Neuronal stem cell (in vitro differentiated cells): Measurements from ENCODE around the gene NSUN5.
"Not testable (repeated sequence)": the region's sequence is repeated elsewhere in the genome, so short reads cannot be mapped to it uniquely, and the experiment has no call there.

ENCODE experiments used
- DNase-seq: peaks from one replicate; pipeline ENCODE4 v3.0.0-alpha.2; 2013; ENCODE audit warnings: low spot score
- H2AFZ ChIP-seq: one replicate; pipeline ENCODE4 v1.6.1; 2013; ENCODE audit warnings: mild to moderate bottlenecking, low read length, inconsistent platforms
- H2AK5ac ChIP-seq: 2 replicates; pipeline ENCODE4 v1.6.1; 2013; ENCODE audit warnings: low read depth, mild to moderate bottlenecking, inconsistent platforms, low read length, moderate library complexity, mixed read lengths
- H2BK120ac ChIP-seq: 2 replicates; pipeline ENCODE4 v1.6.1; 2013; ENCODE audit warnings: low read depth, mild to moderate bottlenecking, inconsistent platforms, low read length, moderate library complexity, mixed read lengths
- H2BK12ac ChIP-seq: one replicate; pipeline ENCODE4 v1.6.1; 2013; ENCODE audit warnings: low read length, inconsistent platforms
- H2BK15ac ChIP-seq: 2 replicates; pipeline ENCODE4 v1.6.1; 2013; ENCODE audit warnings: mild to moderate bottlenecking, low read length, inconsistent platforms, mixed read lengths
- H2BK5ac ChIP-seq: one replicate; pipeline ENCODE4 v1.6.1; 2013; ENCODE audit warnings: inconsistent platforms, mild to moderate bottlenecking, low read length, moderate library complexity
- H3K14ac ChIP-seq: one replicate; pipeline ENCODE4 v1.6.1; 2013; ENCODE audit warnings: low read length, inconsistent platforms
- H3K18ac ChIP-seq: 2 replicates; pipeline ENCODE4 v1.6.1; 2013; ENCODE audit warnings: low read length, inconsistent platforms
- H3K23ac ChIP-seq: 2 replicates; pipeline ENCODE4 v1.6.1; 2013; ENCODE audit warnings: low read depth, mild to moderate bottlenecking, mixed read lengths, low read length, inconsistent platforms; ENCODE audit not compliant: poor library complexity
- H3K27ac ChIP-seq: replicated peaks from 3 replicates; pipeline ENCODE4 v1.5.1; 2013; ENCODE audit warnings: low read length, inconsistent platforms
- H3K27me3 ChIP-seq, 3 experiments: 2 replicates each; pipeline ENCODE4 v1.6.1; 2013; ENCODE audit warnings: low read length in 3 of 3, mild to moderate bottlenecking in 2 of 3, inconsistent platforms in 1 of 3, low read depth in 1 of 3, mixed read lengths in 1 of 3, moderate library complexity in 1 of 3; ENCODE audit not compliant: control insufficient read depth in 3 of 3, insufficient read depth in 3 of 3
- H3K36me3 ChIP-seq, 2 donors: replicated peaks in 1 of 2; 2 replicates each; pipeline ENCODE4 v1.6.1; 2013; ENCODE audit warnings: low read length in 2 of 2; ENCODE audit not compliant: control insufficient read depth in 2 of 2, insufficient read depth in 2 of 2
- H3K4ac ChIP-seq: 2 replicates; pipeline ENCODE4 v1.6.1; 2013; ENCODE audit warnings: inconsistent platforms, mild to moderate bottlenecking, low read length, moderate library complexity
- H3K4me1 ChIP-seq, 2 donors: 1 replicate in 1 of 2; 2 replicates in 1 of 2; pipeline ENCODE4 v1.6.1; 2013; ENCODE audit warnings: low read length in 2 of 2, low read depth in 1 of 2; ENCODE audit not compliant: control insufficient read depth in 2 of 2, insufficient read depth in 1 of 2
- H3K4me2 ChIP-seq: one replicate; pipeline ENCODE4 v1.6.1; 2013; ENCODE audit warnings: mild to moderate bottlenecking, low read length, inconsistent platforms; ENCODE audit not compliant: insufficient read depth, poor library complexity, severe bottlenecking
- H3K4me3 ChIP-seq, 2 donors: 2 replicates each; pipeline ENCODE4 v1.5.1; 2013; ENCODE audit warnings: low read length in 2 of 2, mild to moderate bottlenecking in 2 of 2, inconsistent platforms in 1 of 2, moderate library complexity in 1 of 2
- H3K79me1 ChIP-seq: one replicate; pipeline ENCODE4 v1.6.1; 2013; ENCODE audit warnings: low read depth, mild to moderate bottlenecking, inconsistent platforms, low read length, moderate library complexity
- H3K9ac ChIP-seq: one replicate; pipeline ENCODE4 v1.6.1; 2013; ENCODE audit warnings: mild to moderate bottlenecking, low read depth, low read length, inconsistent platforms; ENCODE audit not compliant: poor library complexity
- H3K9me3 ChIP-seq, 2 donors: replicated peaks in 1 of 2; 2 replicates each; pipeline versions ENCODE3 to v1.6.1; 2013; ENCODE audit warnings: low read length in 2 of 2, mild to moderate bottlenecking in 2 of 2, inconsistent platforms in 1 of 2, low read depth in 1 of 2, mixed read lengths in 1 of 2, moderate library complexity in 1 of 2; ENCODE audit not compliant: control insufficient read depth in 2 of 2, insufficient read depth in 1 of 2
- H4K8ac ChIP-seq: one replicate; pipeline ENCODE4 v1.6.1; 2013; ENCODE audit warnings: low read depth, mild to moderate bottlenecking, inconsistent platforms, low read length, moderate library complexity
- H4K91ac ChIP-seq: one replicate; pipeline ENCODE4 v1.6.1; 2013; ENCODE audit warnings: low read length, low read depth, mild to moderate bottlenecking, inconsistent platforms; ENCODE audit not compliant: poor library complexity
- WGBS, 2 donors: extraction: QIAGEN DNeasy Blood & Tissue Kit; methylation state at CpG; one replicate each; pipeline ENCODE4 v1.1.7; 2013; ENCODE audit warnings: missing lambda C conversion rate in 2 of 2, mixed read lengths in 1 of 2; ENCODE audit not compliant: insufficient read length in 2 of 2, insufficient replicate concordance in 1 of 2; ENCODE audit errors: extremely low coverage in 2 of 2; 5-methylcytosine and 5-hydroxymethylcytosine counted together

Gene NSUN5

DNA sequence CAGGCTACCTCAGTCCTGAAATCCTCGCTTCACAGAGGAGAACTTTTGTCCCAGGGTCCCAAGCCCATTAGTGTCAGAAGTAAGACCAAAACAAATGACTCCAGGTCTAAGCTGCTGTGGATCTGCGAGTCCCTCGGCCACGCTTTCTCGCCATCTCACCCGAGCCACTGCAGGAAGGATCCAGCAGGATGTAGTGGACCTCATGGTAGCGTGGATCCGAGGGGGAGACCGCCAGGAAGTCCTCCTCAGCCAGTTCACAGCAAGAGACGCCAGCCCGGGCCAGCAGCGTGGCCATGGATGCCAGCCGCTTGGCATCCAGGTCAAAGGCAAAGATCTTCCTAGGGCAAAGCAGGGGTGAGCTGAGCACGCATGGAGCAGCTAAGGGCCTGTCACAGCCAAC is 4.6 kb downstream of the NSUN5 start:
- no peak overlapping the region for H3K18ac ChIP-seq
- H2AFZ ChIP-seq, result no peak overlapping the region
- no peak overlapping the region for H3K14ac ChIP-seq

DNA sequence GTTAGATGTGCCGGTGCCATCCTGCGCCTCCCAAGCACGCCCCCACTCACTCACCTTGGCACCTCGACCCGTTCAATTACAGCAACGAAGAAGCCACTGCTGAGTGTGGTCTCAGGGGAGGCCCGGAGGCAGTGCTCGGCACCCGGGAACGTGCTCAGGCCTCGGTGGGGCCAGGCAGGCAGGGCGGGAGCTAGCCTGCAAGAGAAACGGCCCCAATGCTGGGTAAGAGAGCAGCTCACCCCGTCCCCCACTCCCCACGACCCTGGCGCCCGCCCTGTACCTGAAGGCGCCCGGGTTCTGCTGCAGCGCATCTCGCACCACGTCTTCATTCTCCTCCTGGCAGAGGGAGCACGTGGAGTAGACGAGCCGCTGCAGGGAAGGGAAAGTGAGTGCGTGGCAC is 5.1 kb downstream of the NSUN5 start:
- no peak overlapping the region for H4K91ac ChIP-seq
- H3K4me1 ChIP-seq, result peaks cover 0 to 2% of the 10 kb centered on the region in 2 donors
- no peak overlapping the region for H2BK15ac ChIP-seq
- H3K18ac ChIP-seq, result no peak overlapping the region
- no peak overlapping the region for H3K23ac ChIP-seq
- no peak overlapping the region for H2BK120ac ChIP-seq
- no peak overlapping the region for H3K27ac ChIP-seq
- no peak overlapping the region for H4K8ac ChIP-seq
- no peak overlapping the region for H2BK12ac ChIP-seq
- H3K4ac ChIP-seq, result no peak overlapping the region
- no peaks in the 10 kb centered on the region for H3K9me3 ChIP-seq
- H3K14ac ChIP-seq, result no peak overlapping the region
- H3K36me3 ChIP-seq, result peaks cover 19 to 35% of the 10 kb centered on the region in 2 donors
- H3K27me3 ChIP-seq, result no peaks in the 10 kb centered on the region
- no peak overlapping the region for H2AK5ac ChIP-seq
- no peak overlapping the region for H3K4me2 ChIP-seq
- peaks cover 11% of the 10 kb centered on the region for H3K79me1 ChIP-seq
- no peak overlapping the region for H3K9ac ChIP-seq
- H3K4me3 ChIP-seq, result no peak overlapping the region
- no peak overlapping the region for H2AFZ ChIP-seq
- H2BK5ac ChIP-seq, result no peak overlapping the region
- WGBS, 2 donors, result no CpG with 5 or more reads among the region's 26 CpGs
- DNase-seq, result no peak

More for the DNA sequence above, 4.6 kb downstream of the NSUN5 start:
- peaks cover 11% of the 10 kb centered on the region for H3K79me1 ChIP-seq
- DNase-seq, result no peak
- no CpG with 5 or more reads among the region's 14 CpGs for WGBS, 2 donors
- no peak overlapping the region for H2BK12ac ChIP-seq
- H3K4ac ChIP-seq, result no peak overlapping the region
- peaks cover 19 to 35% of the 10 kb centered on the region in 2 donors for H3K36me3 ChIP-seq
- H3K9ac ChIP-seq, result no peak overlapping the region
- H2AK5ac ChIP-seq, result no peak overlapping the region
- H3K4me1 ChIP-seq, result peaks cover 0 to 2% of the 10 kb centered on the region in 2 donors
- H3K23ac ChIP-seq, result no peak overlapping the region
- H3K4me2 ChIP-seq, result no peak overlapping the region
- no peak overlapping the region for H4K8ac ChIP-seq
- H4K91ac ChIP-seq, result no peak overlapping the region
- H3K27me3 ChIP-seq, result no peaks in the 10 kb centered on the region
- no peak overlapping the region for H3K27ac ChIP-seq
- H2BK15ac ChIP-seq, result no peak overlapping the region
- H2BK120ac ChIP-seq, result no peak overlapping the region
- H3K9me3 ChIP-seq, result no peaks in the 10 kb centered on the region
- H3K4me3 ChIP-seq, result no peak overlapping the region
- no peak overlapping the region for H2BK5ac ChIP-seq

DNA sequence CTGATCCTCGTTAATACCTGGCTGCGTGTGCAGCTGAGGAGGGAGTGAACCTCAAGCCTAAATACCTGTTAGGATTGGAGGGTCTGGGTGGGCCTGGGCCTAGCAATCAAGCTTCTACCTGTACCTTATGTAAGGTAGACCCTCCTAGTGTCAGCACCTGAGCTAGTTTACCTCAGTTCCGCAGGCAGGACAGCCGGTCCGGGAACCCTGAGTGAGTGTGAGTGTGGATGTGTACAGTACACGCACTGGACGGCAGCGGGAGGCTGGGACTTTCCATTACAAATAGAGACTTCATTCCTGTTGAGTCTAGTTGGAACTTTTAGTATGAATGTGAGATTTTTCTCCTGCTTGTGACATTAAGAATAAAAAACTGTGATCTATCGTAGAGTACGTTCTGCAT is 5.8 kb downstream of the NSUN5 start:
- not testable (repeated sequence) for H2AK5ac ChIP-seq, H2BK5ac ChIP-seq, DNase-seq

DNA sequence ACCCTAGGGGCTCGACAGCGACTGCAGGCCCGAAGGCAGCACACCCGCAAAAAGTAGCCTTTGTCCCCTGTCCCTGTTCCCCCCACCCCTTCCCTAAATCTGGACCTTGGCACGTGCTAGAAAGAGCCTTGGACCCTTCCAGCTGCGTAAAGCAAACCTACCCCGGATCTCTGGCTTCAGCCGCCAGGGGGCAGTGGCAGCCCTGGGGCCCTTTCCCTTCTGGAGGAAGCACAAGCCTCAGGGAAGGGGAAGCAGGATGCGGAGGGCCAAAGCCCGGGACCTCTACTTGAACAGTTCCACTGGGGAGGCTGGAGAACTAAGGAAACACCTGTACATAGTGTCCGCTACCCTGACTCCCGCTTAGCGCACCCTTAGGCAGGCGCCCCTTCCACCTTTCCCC is 7.5 kb downstream of the NSUN5 start:
- not testable (repeated sequence) for H2BK5ac ChIP-seq, H3K27ac ChIP-seq, H2AFZ ChIP-seq, H2BK12ac ChIP-seq, H3K18ac ChIP-seq, H3K9ac ChIP-seq, H3K4me2 ChIP-seq, H3K4ac ChIP-seq, H2AK5ac ChIP-seq, H3K4me3 ChIP-seq, H3K9me3 ChIP-seq, DNase-seq, H3K79me1 ChIP-seq, H3K4me1 ChIP-seq, H2BK120ac ChIP-seq, H2BK15ac ChIP-seq, H4K8ac ChIP-seq, H3K27me3 ChIP-seq, H3K23ac ChIP-seq, H3K14ac ChIP-seq, H4K91ac ChIP-seq
- peaks cover 16 to 25% of the 10 kb centered on the region in 2 donors for H3K36me3 ChIP-seq
- WGBS, 2 donors, result no CpG with 5 or more reads among the region's 14 CpGs

More for the DNA sequence above, 5.8 kb downstream of the NSUN5 start:
- not testable (repeated sequence) for H2BK120ac ChIP-seq, H3K4me3 ChIP-seq, H3K79me1 ChIP-seq, H3K9me3 ChIP-seq, H3K27me3 ChIP-seq, H2BK12ac ChIP-seq, H3K27ac ChIP-seq, H3K9ac ChIP-seq, H2AFZ ChIP-seq, H4K8ac ChIP-seq, H3K14ac ChIP-seq, H3K18ac ChIP-seq, H3K4ac ChIP-seq, H3K23ac ChIP-seq, H3K4me1 ChIP-seq, H4K91ac ChIP-seq, H2BK15ac ChIP-seq, H3K4me2 ChIP-seq
- no CpG with 5 or more reads among the region's 10 CpGs for WGBS, 2 donors
- H3K36me3 ChIP-seq, result peaks cover 19 to 35% of the 10 kb centered on the region in 2 donors
